HFF-Myc (cell line): Measurements from ENCODE around the gene NFS1.

ENCODE experiments used
- DNase-seq: peaks from one replicate; pipeline ENCODE4 v3.0.0-alpha.2; 2011; ENCODE audit warnings: low read depth; ENCODE audit errors: extremely low read depth
- H3K4me3 ChIP-seq: replicated peaks from 2 replicates; pipeline ENCODE4 v1.5.1; 2011; ENCODE audit warnings: low read depth, mild to moderate bottlenecking, control low read depth, low read length
- TF ChIP-seq, protein P1 (sequence below): IDR thresholded peaks from 2 replicates; pipeline ENCODE4 v1.5.1; 2012; ENCODE audit warnings: mild to moderate bottlenecking, low read depth, low read length, control low read depth; ENCODE audit errors: missing control alignments

The NFS1 gene

DNA sequence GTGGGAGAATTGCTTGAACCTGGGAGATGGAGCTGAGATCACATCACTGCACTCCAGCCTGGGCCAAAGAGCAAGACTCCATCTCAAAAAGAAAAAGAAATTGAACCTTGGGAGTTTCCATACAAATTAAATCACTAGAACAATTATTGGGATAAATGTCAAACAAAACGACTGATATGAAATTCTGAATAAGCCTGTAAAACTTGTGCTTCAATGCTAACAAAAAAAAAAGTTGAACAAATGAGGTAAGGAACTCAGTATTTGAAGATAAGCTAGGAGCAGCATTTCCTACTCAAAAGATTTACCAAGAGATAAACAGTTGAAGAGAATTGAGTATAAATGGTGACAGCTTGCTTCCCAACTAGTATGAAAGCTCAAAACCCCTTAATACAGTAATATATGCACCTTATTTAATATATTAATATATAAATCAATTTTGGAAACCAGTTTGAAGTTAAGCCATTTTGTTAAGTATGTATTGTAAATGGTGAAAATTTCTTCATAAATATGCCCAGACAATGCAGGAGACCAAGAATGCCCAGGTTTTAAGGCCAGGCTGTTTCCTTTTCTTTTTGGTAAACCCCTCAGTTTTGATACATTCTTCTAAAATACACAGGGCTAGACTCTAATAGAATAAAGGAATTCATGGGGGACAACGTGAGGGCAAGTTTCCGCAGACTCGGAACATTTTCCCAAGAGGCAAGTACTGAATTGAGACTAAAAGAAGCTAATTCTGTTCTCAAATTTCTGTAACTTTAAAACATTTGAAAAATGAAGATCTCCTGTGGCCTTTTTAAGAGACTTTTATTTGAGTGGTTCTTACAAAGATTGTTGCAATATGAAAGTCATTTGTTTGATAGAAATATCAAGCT is 3.9 kb upstream of the NFS1 start:
- no peak for DNase-seq
- H3K4me3 ChIP-seq: no peak overlapping the region
- TF ChIP-seq, protein P1, sequence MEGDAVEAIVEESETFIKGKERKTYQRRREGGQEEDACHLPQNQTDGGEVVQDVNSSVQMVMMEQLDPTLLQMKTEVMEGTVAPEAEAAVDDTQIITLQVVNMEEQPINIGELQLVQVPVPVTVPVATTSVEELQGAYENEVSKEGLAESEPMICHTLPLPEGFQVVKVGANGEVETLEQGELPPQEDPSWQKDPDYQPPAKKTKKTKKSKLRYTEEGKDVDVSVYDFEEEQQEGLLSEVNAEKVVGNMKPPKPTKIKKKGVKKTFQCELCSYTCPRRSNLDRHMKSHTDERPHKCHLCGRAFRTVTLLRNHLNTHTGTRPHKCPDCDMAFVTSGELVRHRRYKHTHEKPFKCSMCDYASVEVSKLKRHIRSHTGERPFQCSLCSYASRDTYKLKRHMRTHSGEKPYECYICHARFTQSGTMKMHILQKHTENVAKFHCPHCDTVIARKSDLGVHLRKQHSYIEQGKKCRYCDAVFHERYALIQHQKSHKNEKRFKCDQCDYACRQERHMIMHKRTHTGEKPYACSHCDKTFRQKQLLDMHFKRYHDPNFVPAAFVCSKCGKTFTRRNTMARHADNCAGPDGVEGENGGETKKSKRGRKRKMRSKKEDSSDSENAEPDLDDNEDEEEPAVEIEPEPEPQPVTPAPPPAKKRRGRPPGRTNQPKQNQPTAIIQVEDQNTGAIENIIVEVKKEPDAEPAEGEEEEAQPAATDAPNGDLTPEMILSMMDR: no peak

DNA sequence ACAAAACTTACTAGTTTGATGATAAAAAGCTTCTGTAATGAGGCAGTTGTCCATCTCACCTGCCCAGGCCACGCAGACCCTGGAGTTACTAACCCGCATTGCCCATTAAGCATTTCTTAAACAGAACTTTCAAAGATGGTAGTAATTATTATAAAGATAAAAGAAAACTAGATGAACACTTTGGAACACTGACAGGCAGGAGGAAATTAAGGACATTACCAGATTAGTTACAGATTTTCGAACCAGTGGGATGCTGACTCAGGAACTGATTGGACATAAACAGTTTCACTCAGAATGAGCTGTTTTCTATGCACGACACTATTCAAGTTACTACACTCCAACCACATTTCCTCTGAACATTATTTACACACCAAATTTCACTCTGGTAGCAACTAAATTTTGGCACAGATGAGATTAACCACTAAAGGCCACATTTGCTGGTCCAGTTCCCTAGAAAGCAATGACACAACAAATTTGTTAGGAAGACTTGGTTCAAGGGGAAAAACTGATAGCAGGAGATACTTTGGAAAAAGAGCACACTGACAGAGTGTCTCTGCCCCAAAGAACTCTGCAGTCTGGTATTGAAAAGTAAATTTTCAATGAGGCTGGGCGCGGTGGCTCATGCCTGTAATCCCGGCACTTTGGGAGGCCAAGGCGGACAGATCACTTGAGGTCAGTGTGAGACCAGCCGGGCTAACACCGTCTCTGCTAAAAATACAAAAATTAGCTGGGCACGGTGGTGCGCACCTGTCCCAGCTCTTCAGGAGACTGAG is 3.1 kb upstream of the NFS1 start:
- H3K4me3 ChIP-seq: no peak overlapping the region
- DNase-seq: peak; percentile 59
- TF ChIP-seq, protein P1: no peak

DNA sequence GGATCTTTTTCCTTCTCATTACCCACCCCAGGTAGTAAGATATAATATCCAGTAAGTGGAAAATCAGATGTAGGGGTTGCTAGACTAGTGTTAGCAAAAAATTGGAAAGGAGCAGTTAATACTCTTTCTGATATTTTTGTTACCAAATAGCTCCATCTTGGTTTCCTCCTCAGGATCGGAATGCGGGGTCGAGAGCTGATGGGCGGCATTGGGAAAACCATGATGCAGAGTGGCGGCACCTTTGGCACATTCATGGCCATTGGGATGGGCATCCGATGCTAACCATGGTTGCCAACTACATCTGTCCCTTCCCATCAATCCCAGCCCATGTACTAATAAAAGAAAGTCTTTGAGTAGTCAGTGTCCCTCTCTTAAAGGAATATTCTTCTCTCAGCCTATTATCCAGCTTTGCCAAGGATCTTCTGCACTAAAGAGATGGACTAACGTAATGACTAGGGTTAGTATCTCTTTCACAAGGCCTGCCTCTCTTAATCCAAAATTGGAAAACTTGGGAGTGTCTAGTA is 1.5 kb upstream of the NFS1 start:
- TF ChIP-seq, protein P1: no peak
- no peak for DNase-seq
- H3K4me3 ChIP-seq: peak overlapping the region; percentile 71

DNA sequence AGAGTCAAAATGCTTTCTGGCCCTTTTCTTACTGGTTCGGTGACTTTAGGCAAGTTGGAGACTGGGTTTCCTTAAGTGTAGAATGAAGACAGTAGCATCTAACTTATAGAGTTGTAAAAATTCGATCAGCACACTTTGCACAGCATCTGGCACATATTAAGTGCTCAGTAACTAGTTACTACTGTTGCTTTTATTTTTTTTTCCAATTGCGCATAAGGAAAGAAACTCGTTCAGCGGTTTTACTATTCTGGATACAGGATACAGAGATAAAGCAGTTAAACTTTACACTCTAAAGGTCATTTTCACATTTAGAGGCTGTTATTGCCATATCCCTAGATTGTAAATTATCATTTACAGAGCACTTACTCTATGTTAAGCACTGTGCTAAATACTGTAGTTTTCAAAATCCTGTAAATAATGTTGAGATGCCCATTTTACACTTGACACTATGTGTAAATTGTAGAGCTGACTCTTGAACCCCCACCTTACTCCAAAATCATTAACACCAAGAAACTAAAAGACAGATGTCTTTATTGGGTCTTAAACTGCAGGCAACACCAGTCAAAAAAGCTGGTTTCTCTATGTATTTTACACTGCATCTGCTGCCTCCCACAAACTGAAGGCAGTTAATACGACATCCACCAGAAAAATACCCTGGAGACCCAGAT is 939 bp upstream of the NFS1 start:
- TF ChIP-seq, protein P1: no peak
- H3K4me3 ChIP-seq: peak overlapping the region; percentile 71
- no peak for DNase-seq

DNA sequence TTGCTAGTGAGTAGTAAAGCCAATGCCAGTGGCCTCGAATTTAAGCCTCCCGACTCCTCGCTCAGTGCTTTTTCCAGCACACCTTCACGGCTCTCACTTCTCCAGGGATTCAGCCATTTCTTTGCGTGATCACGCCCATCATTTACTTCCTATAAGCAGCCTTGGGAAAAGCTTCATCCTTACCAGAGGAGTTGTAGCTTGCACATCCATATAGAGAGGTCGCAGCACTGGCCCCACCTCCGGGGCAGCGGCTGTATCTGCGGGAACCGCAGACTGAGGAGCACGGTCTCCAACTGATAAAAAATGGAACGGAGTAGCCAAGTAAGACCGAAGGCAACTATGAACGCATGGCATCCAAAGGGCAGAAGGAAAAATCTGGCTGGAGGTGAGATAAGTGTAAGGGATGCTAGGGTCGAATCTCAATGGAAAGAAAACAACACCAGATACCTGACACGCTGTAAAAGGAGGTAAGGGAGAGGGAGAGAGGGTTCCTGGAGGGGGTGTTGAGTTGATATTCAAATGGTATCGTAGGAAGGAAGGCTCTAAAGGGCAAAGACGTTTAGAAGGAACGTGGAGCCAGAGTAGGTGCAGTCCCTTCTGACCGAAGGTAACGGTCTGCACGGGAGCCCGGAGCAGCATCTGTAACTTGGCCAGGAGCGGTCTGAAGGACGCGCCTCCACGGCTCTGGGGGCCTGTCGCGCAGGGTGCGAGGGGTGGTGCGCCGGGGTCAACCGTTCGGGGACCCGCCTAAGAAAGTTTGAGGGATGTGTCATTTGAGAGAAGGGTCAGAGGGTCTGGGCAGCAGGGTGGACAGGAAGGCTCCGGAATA is 640 bp downstream of the NFS1 start:
- DNase-seq: no peak
- TF ChIP-seq, protein P1: no peak
- H3K4me3 ChIP-seq: peak overlapping the region; percentile 71
